Occipital lobe (tissue), 2 donors: ENCODE measurements around the gene CFDP1. TPM values are rescaled to one million over a fixed set of nuclear protein-coding genes. Genes with fewer than 3 reads are reported as not detected.

Source experiments
- DNase-seq: peaks from one replicate; lab custom pipeline; 2025; lab: John Stamatoyannopoulos, UW
- total RNA-seq: library from RNA; depleted of rRNA; stranded (reverse); fragments of >200 nt; gene quantifications from one replicate; pipeline ENCODE4 v1.2.3, GENCODE V29; 2014

Gene CFDP1
- total RNA-seq, 1 donor from 2014 or later: 37.3 TPM

GRCh38 chr16:75266738-75267630 is 166.3 kb downstream of the CFDP1 start:
- DNase-seq: peak; percentile 49

GRCh38 chr16:75265911-75266701 is 167.2 kb downstream of the CFDP1 start:
- DNase-seq: peak; percentile 54

DNA sequence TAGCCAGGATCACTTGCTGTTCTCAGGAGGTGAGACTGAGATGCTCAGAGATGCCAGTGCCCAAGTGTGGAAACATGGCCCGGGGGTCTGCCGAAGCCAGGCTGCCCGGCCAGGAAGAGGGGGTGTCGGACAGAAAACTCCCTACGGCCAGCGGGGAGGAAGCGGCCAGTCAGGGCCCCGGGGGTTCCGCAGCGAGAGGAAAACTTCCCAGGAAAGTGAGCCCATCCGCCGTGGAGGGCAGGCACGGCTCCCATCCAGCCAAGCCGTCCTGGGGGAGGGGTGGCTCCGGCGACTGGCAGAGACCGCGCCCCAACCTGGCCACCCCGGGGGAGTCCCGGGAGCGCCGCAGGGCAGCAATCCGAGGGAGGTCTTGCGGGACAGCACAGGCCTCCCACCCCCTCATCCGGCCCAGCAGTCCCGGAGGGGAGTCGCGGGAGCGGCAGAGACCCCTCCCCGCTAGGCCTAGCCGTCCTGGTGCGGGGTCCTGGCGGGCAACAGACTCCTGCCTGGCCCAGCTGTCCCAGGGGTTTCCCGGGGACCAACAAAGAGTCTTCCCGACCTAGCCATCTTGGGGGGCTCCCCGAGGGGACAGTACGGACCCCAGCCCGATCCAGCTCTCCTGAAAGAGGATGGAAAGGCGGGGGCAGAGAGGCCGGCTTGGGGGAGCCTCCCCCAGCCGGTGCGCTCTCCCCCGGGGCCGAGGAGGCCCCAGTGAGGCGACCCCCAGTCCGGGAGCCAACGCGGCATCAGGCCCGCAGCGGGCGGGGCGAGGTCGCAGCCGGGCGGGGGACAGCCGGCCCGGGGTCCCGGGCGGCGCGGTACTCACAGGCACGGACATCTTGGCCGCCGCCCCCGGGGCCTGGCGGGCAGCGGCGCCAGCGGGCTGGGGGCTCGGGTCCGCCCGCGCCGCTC is 168.0 kb downstream of the CFDP1 start:
- DNase-seq: no peak

- DNase-seq: no peak
Observed at GRCh38 chr16:75264457-75264998, 168.8 kb downstream of the CFDP1 start.

DNA sequence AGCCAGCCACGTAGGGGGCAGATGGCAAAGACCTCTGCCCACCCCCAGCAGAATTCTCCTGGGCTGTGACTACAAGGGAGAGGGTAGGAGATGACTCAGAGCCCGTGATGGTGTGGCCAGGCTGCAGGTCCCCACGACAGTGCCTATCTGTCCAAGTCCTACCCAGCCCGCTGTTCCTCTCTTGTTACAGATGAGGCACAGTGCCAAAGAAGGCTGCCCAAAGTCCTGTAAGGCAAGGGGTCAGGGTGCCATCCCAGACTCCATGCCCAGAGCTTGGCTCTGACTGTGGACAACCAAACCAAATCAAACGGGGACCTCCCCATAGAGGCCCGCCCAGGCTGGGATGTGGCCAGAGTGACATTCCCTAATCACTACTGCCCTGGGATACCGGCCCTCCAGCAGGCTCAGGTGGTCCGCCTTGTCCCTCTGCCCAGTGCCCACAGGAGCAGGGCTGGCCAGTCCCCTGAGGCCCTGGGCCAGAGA is 169.3 kb downstream of the CFDP1 start:
- DNase-seq: no peak

DNA sequence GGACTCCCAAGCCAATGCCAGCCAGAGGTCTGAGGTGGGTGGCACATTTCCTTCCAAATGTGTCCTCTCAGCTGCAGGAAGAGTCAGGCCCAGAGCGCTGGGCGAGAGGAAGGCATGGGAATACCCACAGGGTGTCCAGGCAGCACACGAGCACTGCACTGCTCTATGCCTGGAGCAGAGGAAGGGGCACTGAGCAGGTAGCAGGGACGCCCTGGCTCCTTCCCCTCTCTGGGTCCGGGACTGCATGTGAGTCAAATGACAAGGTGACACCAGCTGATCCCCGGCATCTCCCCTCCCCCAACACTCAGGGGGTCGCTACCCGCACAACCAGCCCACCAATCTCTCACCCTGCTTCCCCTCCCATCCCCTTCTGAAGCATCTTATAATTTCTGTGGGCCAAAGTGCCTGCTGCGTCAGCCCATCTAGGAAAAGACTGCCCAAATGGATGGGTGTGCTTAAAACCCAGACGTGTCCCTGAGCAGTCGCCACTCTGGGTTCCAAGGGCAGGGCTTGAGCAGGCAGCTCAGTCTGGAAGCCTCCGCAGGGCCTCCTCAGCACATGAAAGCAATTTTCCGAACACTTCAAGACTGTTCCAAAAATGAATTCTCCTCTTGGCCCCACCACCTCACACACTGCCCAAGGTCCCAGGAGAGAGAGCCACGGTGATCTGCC is 169.9 kb downstream of the CFDP1 start:
- DNase-seq: no peak

- DNase-seq: no peak
Observed at GRCh38 chr16:75262800-75263127, 170.5 kb downstream of the CFDP1 start.

GRCh38 chr16:75262104-75262799 is 171.1 kb downstream of the CFDP1 start:
- DNase-seq: no peak

GRCh38 chr16:75261590-75262078 is 171.7 kb downstream of the CFDP1 start:
- DNase-seq: no peak

DNA sequence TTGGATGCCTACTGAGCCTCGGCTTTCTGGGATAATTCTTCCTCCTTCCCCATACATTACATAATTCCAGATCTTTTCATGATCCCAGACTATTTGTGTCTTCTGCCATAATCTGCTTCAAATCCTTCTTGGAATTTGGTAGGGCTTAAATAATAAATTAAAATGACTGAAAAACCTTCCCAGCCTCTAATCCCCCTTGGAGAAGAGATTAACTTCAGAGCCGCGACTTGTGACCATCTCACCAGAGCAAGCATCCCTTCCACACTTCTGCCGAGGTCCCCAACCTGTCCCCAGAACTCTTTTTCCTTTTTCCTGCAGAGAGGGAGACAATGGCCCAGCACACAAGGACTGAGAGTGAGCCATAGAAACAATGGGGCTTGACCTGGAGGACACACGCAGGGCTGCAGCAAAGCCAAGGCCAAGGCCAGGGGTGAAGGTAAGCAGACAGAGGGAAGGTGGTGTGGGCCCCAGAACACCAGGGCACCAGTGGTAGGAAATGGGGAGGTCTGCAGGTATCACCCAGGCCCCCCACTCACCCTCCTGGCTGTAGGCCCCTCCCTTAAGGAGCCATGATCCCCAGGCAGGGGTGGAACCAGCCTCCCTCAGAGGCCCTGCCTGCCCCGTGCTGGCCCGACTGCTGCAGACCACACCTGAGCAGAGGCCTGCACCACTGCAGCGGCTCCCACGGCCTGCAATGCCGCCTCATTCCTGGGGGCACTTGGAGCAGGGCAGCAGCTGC is 172.3 kb downstream of the CFDP1 start:
- no peak for DNase-seq

DNA sequence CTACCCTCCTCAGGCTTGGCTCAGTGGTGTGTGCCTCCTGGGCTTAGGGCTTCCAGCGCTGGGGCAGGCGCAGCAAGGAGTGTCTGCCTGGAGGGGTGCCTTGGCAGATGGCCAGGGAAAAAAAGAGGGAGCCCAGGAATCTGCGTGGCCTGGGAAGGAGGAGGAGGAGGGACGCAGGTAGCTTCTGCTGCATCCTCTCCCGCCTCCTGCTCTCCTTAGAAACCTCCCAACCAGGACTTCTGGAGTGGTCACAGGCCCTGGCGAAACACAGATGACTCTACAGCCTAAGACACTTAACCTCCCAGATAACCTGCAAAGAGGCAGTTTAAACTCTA is 174.5 kb downstream of the CFDP1 start:
- DNase-seq: no peak

GRCh38 chr16:75257886-75258806 is 175.2 kb downstream of the CFDP1 start:
- no peak for DNase-seq

DNA sequence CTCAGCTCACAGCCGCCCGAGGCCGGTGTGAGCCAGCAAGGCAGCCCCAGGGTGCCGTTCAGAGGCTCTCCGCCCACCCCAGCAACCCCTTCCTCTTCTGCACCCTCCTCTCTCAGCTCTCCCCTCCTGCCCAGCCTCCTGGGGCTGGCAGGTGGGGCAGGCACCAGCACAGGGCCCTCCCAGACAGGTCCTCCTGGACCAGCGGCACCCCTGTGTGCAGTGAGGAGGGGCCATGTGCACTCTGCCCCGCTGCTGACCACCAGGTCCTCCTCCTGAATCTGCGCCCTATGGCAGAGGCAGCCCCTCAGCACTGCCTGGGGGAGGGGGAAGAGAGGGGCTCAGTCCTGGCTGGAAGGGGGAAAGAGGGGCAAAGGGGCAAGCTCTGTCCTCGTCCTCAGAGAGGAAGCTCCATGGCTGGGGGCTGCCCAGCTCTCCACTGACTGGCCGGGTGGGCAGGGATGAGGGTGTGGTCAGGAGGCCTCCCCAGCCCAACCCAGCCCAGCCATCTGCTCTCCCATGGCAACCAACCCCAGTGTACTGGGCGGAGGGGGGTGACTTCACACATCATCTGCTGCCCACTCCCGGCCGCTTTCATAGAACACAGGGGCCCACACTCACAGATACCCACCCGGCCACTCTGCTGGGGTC is 176.5 kb downstream of the CFDP1 start:
- no peak for DNase-seq

DNA sequence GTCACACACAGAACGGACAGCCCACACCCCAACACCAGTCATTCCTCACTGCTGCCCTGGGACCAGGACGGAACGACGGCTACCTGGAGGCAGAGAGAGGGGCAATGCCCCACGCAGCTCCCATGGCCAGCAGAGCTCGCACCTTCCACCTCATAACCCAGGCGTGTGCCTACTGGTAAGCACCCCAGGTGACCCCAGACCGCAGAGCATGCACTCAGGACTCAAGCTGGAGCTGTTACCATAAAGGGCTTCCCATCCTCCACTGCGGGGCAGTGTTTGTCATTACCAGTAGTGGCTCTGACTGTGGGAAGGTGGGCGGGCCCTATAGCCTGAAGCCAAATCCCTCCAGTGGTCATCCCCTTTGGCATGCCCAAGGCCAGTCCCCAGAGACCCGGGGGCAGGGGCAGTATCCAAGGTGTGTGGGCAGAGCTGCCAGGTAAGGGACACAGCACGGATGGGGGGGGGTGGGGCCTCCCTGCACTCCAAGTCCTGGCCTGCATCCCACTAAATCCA is 177.2 kb downstream of the CFDP1 start:
- DNase-seq: no peak

DNA sequence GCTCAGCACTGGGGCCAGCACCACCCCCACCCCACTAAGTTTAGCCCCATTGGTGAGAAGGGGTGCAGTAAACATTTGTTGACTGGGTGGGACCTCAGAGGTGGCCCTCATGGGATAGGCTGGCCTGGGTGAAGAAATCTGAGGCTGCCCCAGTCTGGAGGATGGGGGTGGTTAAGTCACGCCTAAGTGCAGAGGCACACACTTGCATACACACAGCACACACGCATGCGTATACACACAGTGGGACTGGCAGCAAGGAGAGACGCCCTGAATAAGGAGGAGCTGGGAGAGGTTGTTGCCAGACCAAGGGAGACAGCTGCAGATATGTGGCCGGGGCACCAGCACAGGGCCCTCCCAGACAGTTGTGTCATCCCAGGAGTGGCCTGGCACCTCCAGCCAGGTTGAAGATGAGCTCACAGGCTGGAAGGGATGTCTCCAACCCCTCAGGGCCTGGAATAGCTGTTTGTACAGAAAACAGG is 178.9 kb downstream of the CFDP1 start:
- no peak for DNase-seq

GRCh38 chr16:75252946-75253911 is 180.1 kb downstream of the CFDP1 start:
- DNase-seq: no peak
